ENCODE results near the gene GPD2.

- TF ChIP-seq SUZ12 (IDR thresholded peaks at IDR 0.05; ENCODE audit: extremely low read depth, insufficient read depth, insufficient read length) (no peak), ZNF274 (IDR thresholded peaks at IDR 0.05; ENCODE audit: low read depth, low read length) (no peak), YY1 (IDR thresholded peaks at IDR 0.05; ENCODE audit: insufficient read depth, insufficient read length) (no peak)
Measured at GRCh38 chr2:156483741-156484173, 47.6 kb downstream of the GPD2 start.

All from NT2/D1 (cell line).